Naive B cell (primary cell): ENCODE measurements around the gene GDPD4. TPM values are rescaled to one million over a fixed set of nuclear protein-coding genes. Genes with fewer than 3 reads are reported as not detected.

ENCODE experiments used
- ATAC-seq, 2 donors: fragments of 150-1000 bp; cut with Tn5 transposase; 2 replicates each; pipeline ENCODE4 v1.10.0; 2021; ENCODE audit warnings: low read depth in 2 of 2, mild to moderate bottlenecking in 2 of 2, moderate library complexity in 2 of 2
- DNase-seq: peaks from one replicate; pipeline ENCODE4 v3.0.0; 2022
- H3K27ac Mint-ChIP-seq, 6 donors: one replicate each; pipeline ENCODE4 v1.8.0; 2020 to 2022; ENCODE audit warnings: mild to moderate bottlenecking in 6 of 6, mixed read lengths in 6 of 6, moderate library complexity in 5 of 6, inconsistent platforms in 2 of 6
- H3K27me3 Mint-ChIP-seq, 3 donors: one replicate each; pipeline ENCODE4 v1.8.0; 2021 to 2022; ENCODE audit warnings: mixed read lengths in 3 of 3, mild to moderate bottlenecking in 1 of 3
- H3K36me3 Mint-ChIP-seq, 2 donors: one replicate each; pipeline ENCODE4 v1.8.0; 2020 to 2022; ENCODE audit warnings: mixed read lengths in 2 of 2, inconsistent platforms in 1 of 2, mild to moderate bottlenecking in 1 of 2
- H3K4me1 Mint-ChIP-seq, 3 donors: one replicate each; pipeline ENCODE4 v1.8.0; 2020 to 2022; ENCODE audit warnings: mixed read lengths in 3 of 3, inconsistent platforms in 1 of 3, mild to moderate bottlenecking in 1 of 3, moderate library complexity in 1 of 3
- H3K4me3 Mint-ChIP-seq, 8 donors: one replicate each; pipeline ENCODE4 v1.8.0; 2020 to 2022; ENCODE audit warnings: mild to moderate bottlenecking in 8 of 8, mixed read lengths in 8 of 8, moderate library complexity in 8 of 8, inconsistent platforms in 2 of 8
- H3K9me3 Mint-ChIP-seq, 7 donors: one replicate each; pipeline ENCODE4 v1.8.0; 2020 to 2022; ENCODE audit warnings: mixed read lengths in 7 of 7, mild to moderate bottlenecking in 5 of 7, inconsistent platforms in 2 of 7, moderate library complexity in 1 of 7
- polyA plus RNA-seq, 6 donors: library from polyadenylated mRNA; unstranded; fragments of 300-500 nt; fragmentation: Illumina TruSeq; gene quantifications; one replicate each; pipeline ENCODE4 v1.2.3, GENCODE V29; 2021; ENCODE audit warnings: low read depth in 6 of 6

GDPD4 gene, protein sequence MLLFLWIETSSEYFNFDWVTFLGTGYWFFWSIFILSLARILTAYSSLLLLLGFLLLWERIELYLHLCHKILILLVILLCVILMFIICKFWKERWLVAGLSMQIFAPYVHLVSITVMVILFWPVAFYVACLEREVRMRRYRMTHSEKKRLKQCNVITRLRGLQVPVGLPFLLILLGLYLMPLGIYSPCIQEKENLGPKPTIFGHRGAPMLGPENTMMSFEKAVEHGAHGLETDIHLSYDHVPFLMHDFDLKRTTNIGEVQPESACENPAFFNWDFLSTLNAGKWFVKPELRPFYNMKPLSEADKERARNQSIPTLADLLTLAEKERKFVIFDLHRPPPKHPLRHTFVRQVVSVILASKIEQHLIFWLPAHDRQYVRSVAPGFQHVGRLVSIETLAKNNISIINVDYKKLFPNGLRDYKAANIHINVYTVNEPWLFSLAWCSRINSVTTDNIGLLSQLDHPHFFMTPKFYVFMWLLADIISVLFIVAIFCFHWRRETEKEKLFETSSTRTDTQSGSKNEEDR
- polyA plus RNA-seq = not detected

DNA sequence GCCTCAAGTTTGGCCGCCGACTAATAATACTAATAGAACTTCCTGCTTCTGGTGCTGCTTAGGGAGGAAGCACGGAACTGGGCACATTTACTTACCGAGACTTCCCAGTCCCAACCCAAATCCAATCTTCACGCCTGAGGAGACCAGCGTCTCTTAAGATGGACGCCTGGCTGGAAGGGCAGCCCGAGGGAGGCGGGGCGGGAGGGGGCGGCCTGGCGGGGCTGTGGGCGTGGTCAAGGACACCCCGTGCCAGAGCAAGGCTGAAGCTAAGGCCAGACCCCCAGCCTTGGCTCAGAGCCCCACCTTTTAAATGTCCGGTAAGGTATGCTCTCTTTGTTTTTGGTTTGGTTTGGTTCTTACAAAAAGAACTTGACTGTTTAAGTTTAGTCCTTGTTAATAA lies at the start of gene GDPD4:
TSS of gene GDPD4 (minus strand) at position 177 of the 400 bp plus-strand sequence. CDS start 16,549 bp downstream, outside the sequence.
- Mint-ChIP-seq H3K4me3 (no peak within 1 kb of the TSS), H3K27me3 (no peaks in the 10 kb centered on the region), H3K27ac (peak within 1 kb of the TSS in 1 of 6 donors; percentile 12), H3K9me3 (no peaks in the 10 kb centered on the region), H3K36me3 (no peaks in the 10 kb centered on the region), H3K4me1 (no peaks in the 10 kb centered on the region)
- ATAC-seq (no peak), DNase-seq (no peak)

DNA sequence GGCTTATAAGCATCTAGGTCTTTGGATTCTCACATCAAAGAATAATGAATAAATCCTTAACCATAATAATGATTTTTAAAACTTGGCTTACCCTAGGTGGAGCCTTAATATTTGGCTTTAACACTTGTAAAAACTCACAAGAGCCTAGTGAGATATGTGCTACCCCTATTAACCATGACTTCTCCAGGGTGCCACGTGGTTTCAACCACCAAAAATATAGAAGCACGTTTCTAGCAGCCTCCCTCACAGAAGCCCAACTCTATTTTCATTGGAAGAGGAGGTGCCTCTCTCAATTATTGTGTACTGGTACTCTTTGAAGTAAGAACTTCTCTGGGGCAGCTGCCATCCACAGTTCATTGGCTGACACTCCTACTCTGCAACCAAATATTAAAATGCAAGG lies 46.5 kb upstream of the GDPD4 start:
- H3K27ac Mint-ChIP-seq = no peak overlapping the region
- H3K4me3 Mint-ChIP-seq = no peak overlapping the region
- peaks cover 16 to 34% of the 10 kb centered on the region in 2 donors for H3K36me3 Mint-ChIP-seq
- no peaks in the 10 kb centered on the region for H3K9me3 Mint-ChIP-seq
- ATAC-seq (no peak), DNase-seq (no peak)
- no peaks in the 10 kb centered on the region for H3K27me3 Mint-ChIP-seq
- H3K4me1 Mint-ChIP-seq = no peaks in the 10 kb centered on the region

DNA sequence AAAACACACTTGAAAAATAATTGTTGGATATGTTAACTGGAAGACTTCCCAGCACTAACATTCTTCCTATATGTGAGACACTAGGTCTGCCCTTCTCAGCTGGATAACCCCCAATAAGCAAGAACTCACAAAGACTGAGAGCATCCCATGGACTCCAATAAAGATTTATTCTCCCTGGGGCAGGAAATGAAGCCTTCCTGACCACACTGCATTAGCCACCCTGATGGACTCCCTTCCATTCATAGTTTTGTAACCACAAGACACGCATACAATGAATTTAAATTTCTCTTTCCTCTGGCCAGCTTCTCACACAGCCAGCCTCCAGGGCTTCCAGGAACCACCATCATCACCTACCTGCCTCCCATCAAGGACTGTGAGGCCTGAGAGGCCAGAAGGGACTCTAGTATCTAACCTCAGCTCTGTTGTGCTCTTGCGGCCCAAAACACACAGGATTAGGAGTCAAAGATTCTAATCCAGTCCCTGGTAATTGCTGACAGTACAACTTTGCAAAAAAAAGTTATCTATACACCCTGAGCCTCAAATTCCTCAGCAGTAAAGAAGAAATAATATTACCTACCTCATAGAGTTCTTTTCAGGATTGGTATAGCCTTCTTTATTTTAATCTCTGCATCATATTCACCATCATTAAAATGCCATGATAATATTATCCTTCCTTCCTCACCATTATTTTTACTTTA lies 45.6 kb upstream of the GDPD4 start:
- H3K9me3 Mint-ChIP-seq = no peaks in the 10 kb centered on the region
- no peak for ATAC-seq
- H3K27me3 Mint-ChIP-seq = no peaks in the 10 kb centered on the region
- peak overlapping the region in 1 of 8 donors; percentile 57 for H3K4me3 Mint-ChIP-seq
- no peak overlapping the region for H3K27ac Mint-ChIP-seq
- DNase-seq = no peak
- no peaks in the 10 kb centered on the region for H3K4me1 Mint-ChIP-seq
- peaks cover 17 to 43% of the 10 kb centered on the region in 2 donors for H3K36me3 Mint-ChIP-seq

DNA sequence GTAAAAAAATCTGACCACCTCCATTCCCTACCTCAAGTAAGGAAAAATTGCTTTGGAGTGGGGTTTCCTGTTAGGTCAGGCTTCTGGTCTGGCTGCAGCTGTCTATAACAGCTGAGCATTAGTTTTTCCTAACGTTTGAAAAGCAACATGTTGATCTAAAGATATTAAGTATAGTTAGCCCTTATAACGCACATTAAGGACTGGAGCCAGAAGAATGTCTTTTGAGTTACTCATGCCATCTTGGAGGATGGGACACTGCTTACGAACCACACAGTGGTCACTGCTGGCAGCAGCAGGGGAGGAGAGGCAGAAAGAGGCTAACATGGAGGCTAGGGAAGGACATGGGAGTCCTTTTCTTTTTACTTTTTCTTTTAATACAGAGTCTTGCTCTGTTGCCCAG lies 44.1 kb upstream of the GDPD4 start:
- Mint-ChIP-seq H3K4me1 (no peaks in the 10 kb centered on the region), H3K27ac (no peak overlapping the region), H3K27me3 (no peaks in the 10 kb centered on the region), H3K9me3 (no peaks in the 10 kb centered on the region), H3K4me3 (no peak overlapping the region), H3K36me3 (peaks cover 17 to 51% of the 10 kb centered on the region in 2 donors)
- DNase-seq (no peak), ATAC-seq (no peak)

DNA sequence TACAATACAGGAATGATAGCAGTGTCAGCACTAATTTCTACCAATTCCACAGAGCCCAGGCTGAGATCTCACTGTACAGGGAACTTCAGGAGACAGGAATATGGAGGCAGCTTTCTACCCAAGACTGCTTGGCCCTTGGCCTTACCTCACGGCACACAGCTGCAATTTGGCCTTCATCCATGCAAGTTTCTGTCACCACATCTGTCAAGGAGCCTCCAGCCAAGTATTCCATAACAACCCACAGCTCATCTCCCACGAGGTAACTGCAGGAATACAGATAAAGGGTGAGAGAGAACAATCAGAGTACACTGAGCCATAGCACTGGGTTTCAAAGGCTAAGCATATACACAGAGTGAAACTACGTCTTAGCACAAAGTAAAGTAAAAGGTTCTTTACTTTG lies 39.0 kb upstream of the GDPD4 start:
- Mint-ChIP-seq H3K9me3 (no peaks in the 10 kb centered on the region), H3K4me3 (no peak overlapping the region), H3K27ac (peak overlapping the region in 1 of 6 donors; percentile 46), H3K27me3 (no peaks in the 10 kb centered on the region), H3K36me3 (peaks cover 8 to 34% of the 10 kb centered on the region in 2 donors), H3K4me1 (no peaks in the 10 kb centered on the region)
- ATAC-seq (no peak), DNase-seq (no peak)

DNA sequence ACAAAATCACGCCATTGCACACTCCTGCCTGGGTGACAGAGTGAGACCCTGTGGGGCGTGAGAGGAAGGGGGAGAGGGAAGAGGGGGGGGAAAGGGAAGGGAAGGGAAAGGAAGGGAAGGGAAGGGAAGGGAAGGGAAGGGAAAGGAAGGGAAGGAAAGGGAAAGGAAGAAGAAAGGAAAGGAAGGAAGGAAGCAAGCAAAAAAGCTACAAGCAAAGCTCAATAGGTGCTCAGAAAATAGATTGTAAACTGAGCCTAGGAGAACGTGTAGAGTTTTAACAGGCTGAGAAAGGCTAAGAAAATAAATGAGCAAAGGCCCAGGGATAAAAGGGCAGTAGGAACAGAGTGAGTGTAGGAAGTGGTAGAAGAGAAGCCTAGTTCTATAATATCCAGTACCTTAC lies 30.8 kb upstream of the GDPD4 start:
- Mint-ChIP-seq H3K4me1 (no peaks in the 10 kb centered on the region), H3K9me3 (peaks cover 0 to 9% (median 0%) of the 10 kb centered on the region in 7 donors), H3K36me3 (no peaks in the 10 kb centered on the region), H3K4me3 (no peak overlapping the region), H3K27me3 (no peaks in the 10 kb centered on the region), H3K27ac (no peak overlapping the region)
- ATAC-seq (no peak), DNase-seq (no peak)

DNA sequence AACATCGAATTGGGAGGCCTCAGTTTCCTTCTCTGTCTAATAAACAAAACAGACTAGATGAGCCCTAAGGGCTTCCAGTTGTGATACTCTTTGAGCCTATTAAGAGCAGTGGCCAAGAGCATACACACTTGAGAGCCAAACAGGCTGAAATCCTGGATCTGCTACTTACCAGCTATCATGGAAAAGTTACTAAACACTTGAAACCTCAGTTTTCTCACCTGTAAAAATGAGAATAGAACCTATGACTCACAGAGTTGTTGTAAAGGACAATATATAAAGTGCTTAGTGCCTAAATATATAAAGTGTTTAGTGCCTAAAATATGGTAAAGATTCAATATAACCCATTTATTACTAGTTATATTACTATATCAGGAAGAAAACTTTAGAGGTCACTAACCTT lies 23.7 kb upstream of the GDPD4 start:
- Mint-ChIP-seq H3K4me3 (no peak overlapping the region), H3K27me3 (no peaks in the 10 kb centered on the region), H3K9me3 (peaks cover 0 to 8% (median 2%) of the 10 kb centered on the region in 7 donors), H3K27ac (no peak overlapping the region), H3K4me1 (no peaks in the 10 kb centered on the region), H3K36me3 (peaks cover 9 to 21% of the 10 kb centered on the region in 2 donors)
- ATAC-seq = no peak
- no peak for DNase-seq

DNA sequence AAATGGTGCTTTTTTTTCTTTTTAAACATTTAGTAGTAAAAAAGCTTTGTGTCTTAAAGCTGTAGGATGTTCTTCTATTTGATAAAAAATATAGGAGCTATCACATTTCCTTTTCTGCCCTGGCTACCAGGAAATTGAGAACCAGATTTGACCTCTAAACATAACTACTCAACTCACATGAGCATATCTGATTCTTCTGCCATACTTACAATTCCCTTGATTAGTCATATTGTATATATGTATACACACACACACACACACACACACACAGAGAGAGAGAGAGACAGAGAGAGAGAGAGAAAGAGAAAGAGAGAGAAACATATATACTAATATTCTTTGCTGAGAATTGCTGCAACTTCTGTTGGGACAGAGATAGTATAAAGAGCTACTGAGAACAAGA lies 23.0 kb upstream of the GDPD4 start:
- ATAC-seq (no peak), DNase-seq (no peak)
- H3K4me3 Mint-ChIP-seq = no peak overlapping the region
- peaks cover 9 to 21% of the 10 kb centered on the region in 2 donors for H3K36me3 Mint-ChIP-seq
- peaks cover 0 to 6% (median 2%) of the 10 kb centered on the region in 7 donors for H3K9me3 Mint-ChIP-seq
- H3K27me3 Mint-ChIP-seq = no peaks in the 10 kb centered on the region
- peak overlapping the region in 1 of 6 donors; percentile 89 for H3K27ac Mint-ChIP-seq
- no peaks in the 10 kb centered on the region for H3K4me1 Mint-ChIP-seq

DNA sequence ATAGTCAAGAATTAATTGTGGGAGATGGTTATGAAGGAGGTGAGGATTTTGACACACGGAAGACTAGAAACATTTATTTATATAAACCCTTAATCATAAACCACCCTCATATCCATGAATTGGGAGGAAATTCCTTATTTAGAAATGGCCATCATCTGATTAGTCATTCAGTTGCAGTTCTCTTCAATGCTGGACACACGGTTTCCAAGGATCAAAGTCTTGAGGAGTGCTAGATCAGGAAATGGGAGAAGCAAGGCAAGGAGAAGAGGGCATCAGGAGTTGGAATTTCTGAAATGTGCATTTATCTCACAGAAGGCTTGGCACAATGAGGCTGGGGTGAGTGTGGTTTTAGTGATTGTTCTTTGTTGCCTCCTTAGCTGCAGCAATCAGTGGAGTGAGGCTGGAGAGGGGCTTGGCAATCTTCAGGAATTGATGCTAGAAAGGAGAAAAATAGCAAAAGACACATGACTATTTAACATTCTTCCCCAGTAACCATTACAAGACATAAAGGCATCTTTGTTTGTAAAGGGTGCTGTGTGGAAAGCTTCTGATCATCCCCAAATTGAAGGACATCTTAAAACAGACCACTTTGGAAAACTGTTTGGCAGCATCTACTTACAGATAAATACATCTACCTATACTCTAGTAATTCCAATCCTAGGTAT lies 21.6 kb upstream of the GDPD4 start:
- Mint-ChIP-seq H3K36me3 (peaks cover 9 to 21% of the 10 kb centered on the region in 2 donors), H3K4me1 (no peaks in the 10 kb centered on the region), H3K27me3 (no peaks in the 10 kb centered on the region), H3K4me3 (no peak overlapping the region), H3K9me3 (peaks cover 0 to 6% (median 2%) of the 10 kb centered on the region in 7 donors), H3K27ac (no peak overlapping the region)
- DNase-seq (no peak), ATAC-seq (no peak)

DNA sequence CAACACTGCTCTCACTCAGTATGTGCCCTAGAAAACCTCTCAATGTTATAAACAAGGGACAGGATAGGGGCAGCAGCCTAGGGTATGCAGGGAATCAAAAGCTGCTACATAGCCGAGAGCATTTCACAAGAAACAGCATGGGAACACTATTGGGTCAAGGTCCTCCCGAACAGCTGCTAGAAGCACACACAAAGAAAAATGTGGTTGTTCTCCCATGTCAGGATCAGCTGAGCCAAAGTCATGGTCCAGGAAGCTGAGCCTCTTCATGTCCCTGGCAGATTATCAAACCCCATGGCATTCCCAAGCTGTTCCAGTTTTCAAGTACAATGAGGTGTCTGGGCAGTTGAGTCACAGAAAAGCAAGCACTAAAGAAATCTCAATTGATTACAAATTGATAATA lies 21.0 kb upstream of the GDPD4 start:
- DNase-seq = no peak
- H3K9me3 Mint-ChIP-seq = peaks cover 0 to 3% (median 2%) of the 10 kb centered on the region in 7 donors
- peaks cover 9 to 21% of the 10 kb centered on the region in 2 donors for H3K36me3 Mint-ChIP-seq
- peak overlapping the region in 2 of 6 donors; percentile 24 to 41 for H3K27ac Mint-ChIP-seq
- no peaks in the 10 kb centered on the region for H3K27me3 Mint-ChIP-seq
- ATAC-seq = no peak
- H3K4me1 Mint-ChIP-seq = no peaks in the 10 kb centered on the region
- no peak overlapping the region for H3K4me3 Mint-ChIP-seq

DNA sequence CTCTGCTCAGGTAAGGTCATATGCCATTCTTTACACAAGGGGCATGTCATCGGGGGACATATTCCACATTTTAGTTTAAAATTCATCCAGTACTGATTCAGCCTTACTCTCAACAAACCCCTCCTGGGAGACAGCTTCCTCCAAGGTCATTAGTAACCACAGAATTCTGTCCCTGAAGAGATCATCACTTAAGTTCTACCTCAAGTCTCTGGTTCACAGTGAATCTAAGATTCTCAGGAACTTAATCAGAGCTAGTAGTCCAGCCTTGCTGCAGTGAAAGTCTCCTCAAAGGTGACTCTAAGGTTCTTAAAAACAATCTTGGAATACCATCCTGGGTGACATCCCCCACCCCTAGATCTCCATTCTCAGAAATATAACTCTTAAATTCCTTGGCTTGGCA lies 18.9 kb upstream of the GDPD4 start:
- no peaks in the 10 kb centered on the region for H3K4me1 Mint-ChIP-seq
- DNase-seq = no peak
- H3K9me3 Mint-ChIP-seq = no peaks in the 10 kb centered on the region
- ATAC-seq = no peak
- H3K4me3 Mint-ChIP-seq = no peak overlapping the region
- H3K36me3 Mint-ChIP-seq = peaks cover 0 to 13% of the 10 kb centered on the region in 2 donors
- peaks cover 0 to 6% (median 0%) of the 10 kb centered on the region in 3 donors for H3K27me3 Mint-ChIP-seq
- no peak overlapping the region for H3K27ac Mint-ChIP-seq

DNA sequence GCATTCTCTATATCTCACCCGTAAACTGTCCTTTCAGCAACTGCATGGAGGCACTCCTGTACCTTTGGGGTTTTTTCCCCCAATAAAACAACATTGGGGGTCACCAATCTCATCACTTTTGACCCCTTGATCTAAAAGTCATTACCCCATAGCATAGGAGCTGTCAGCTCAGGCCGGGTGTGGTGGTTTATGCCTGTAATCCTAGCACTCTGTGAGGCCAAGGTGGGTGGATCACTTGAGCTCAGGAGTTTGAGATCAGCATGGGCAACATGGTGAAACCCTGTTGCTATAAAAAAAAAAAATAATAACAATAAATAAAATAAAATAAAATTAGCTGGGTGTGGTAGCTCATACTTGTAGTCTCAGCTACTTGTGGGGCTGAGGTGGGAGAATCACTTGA lies 17.1 kb upstream of the GDPD4 start:
- DNase-seq (no peak), ATAC-seq (no peak)
- H3K9me3 Mint-ChIP-seq = no peaks in the 10 kb centered on the region
- peaks cover 0 to 6% (median 0%) of the 10 kb centered on the region in 3 donors for H3K27me3 Mint-ChIP-seq
- H3K4me3 Mint-ChIP-seq = no peak overlapping the region
- H3K27ac Mint-ChIP-seq = no peak overlapping the region
- H3K4me1 Mint-ChIP-seq = no peaks in the 10 kb centered on the region
- peaks cover 0 to 13% of the 10 kb centered on the region in 2 donors for H3K36me3 Mint-ChIP-seq

DNA sequence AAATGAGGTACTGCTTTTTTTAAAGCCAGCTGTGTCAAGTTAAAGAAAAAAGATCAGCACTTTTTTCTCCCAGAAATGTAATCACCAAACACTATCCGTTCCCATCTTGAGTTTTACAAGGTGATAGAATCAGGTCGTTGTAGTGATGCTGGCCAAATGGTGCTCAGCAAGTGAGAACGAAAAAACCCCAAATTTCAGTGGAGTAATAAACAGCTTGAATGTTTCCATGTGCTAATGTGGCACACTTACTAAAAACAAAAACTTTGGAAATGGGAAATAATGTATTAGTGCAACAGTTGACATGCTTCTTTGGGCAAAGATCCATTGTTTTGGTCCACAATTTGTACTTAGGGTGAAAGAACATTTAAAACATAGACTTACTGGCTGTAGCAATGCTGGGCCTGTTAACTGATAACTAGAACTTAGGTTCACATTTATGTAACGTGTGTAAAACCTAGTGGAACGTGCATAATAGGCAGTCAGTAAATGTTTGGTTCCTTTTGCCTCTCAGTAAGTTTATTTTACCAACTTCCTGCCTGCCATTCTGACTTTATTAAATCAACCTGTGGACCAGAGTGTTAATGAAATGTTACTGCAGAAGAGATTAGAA lies 15.4 kb upstream of the GDPD4 start:
- Mint-ChIP-seq H3K4me1 (no peaks in the 10 kb centered on the region), H3K4me3 (no peak overlapping the region), H3K36me3 (peaks cover 0 to 6% of the 10 kb centered on the region in 2 donors), H3K27me3 (peaks cover 0 to 6% (median 0%) of the 10 kb centered on the region in 3 donors), H3K9me3 (no peaks in the 10 kb centered on the region), H3K27ac (no peak overlapping the region)
- ATAC-seq = no peak
- no peak for DNase-seq
